Stimulated activated CD8-positive, alpha-beta memory T cell treated with anti-CD3 and anti-CD28 coated beads, Interleukin-15, amount 100 ng/mL, for 1 hour (primary cell): Measurements from ENCODE around the gene OR5F1.

Source experiments
- DNase-seq: peaks from one replicate; pipeline ENCODE4 v3.0.0-alpha.2; 2020; ENCODE audit warnings: low read depth

Gene OR5F1

GRCh38 chr11:55994525-55994924, at the start of gene OR5F1:
TSS of gene OR5F1 (minus strand) at chr11:55994625. CDS start at chr11:55994625, 0 bp downstream.
- no peak for DNase-seq

- no peak for DNase-seq
These were observed 32.9 kb upstream of the OR5F1 start, which contains the start of gene OR5AS1 for GRCh38 chr11:56027354-56027753. TSS of gene OR5AS1 (plus strand) at chr11:56027654. CDS start at chr11:56030419, 2,765 bp downstream.

- no peak for DNase-seq
These were observed 19.4 kb upstream of the OR5F1 start for GRCh38 chr11:56013805-56014204.

- DNase-seq: no peak
These were observed 16.3 kb upstream of the OR5F1 start for GRCh38 chr11:56010716-56011115.

- no peak for DNase-seq
These were observed 23.5 kb downstream of the OR5F1 start for GRCh38 chr11:55970935-55971334.

- no peak for DNase-seq
These were observed 24.6 kb downstream of the OR5F1 start, which contains the start of gene OR10AG1 for GRCh38 chr11:55969845-55970244. TSS of gene OR10AG1 (minus strand) at chr11:55969945. CDS start at chr11:55969907, 38 bp downstream.

- DNase-seq: no peak
These were observed 26.5 kb downstream of the OR5F1 start for GRCh38 chr11:55967914-55968313.

GRCh38 chr11:55966391-55966790, 28.0 kb downstream of the OR5F1 start:
- no peak for DNase-seq

GRCh38 chr11:55956521-55956920, 37.9 kb downstream of the OR5F1 start:
- DNase-seq: no peak

GRCh38 chr11:55949330-55949729, 45.1 kb downstream of the OR5F1 start:
- DNase-seq: no peak
